GM23248 (cell line): Measurements from ENCODE around the gene SLC49A4.

Experiments used
- EZH2 ChIP-seq: fragments of 200-600 bp; sonication (generic); IDR thresholded peaks from 2 replicates; pipeline ENCODE4 v1.6.1; 2018; ENCODE audit warnings: antibody characterized with exemption, mild to moderate bottlenecking; ENCODE audit not compliant: insufficient read depth, poor library complexity, severe bottlenecking
- EZH2phosphoT487 ChIP-seq: fragments of 200-600 bp; sonication (generic); IDR thresholded peaks from 2 replicates; pipeline ENCODE4 v1.6.1; 2018; ENCODE audit warnings: antibody characterized with exemption, moderate library complexity, mild to moderate bottlenecking, low read depth; ENCODE audit not compliant: insufficient read depth

DNA sequence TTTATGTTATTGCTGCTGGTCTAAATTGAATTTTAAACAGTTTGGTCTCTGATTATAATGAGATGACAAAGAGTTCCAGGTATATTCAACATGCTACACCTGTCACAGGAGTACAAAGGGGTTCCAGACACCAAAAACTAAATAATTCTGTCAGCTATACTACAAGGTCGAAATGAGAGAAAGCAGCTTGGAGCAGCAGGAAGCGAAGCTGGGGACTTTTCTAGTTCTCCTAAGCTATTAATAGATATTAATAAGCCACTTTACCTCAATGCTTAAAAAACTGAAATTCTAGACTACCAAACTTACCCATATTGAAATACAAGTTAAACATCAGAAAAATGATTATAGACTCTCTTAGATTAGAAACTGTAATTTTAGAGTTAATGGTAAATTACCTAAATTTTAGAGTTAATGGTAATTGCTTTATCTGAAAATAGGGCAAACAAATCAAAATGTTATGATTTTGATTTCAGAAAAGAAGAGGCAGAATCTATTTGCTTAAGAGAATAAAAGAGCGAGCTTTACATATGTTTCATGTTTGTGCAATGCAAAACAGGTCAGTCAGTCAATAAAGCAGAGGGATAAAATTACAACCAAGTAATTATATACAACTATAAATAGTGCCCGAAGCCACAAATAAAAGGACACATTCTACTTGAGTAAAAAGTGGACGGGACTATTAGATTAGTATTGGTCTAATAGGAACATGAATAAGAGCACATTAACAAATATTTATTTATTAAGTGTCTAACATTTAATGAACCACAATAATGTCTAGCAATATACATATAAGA, 18.0 kb upstream of the SLC49A4 start:
- no peak for TF ChIP-seq EZH2phosphoT487
- no peak for TF ChIP-seq EZH2
